Activated T-cell treated with anti-CD3 and anti-CD28 coated beads for 1 hour (primary cell): ENCODE data around the gene CT47A7.
"Not testable (repeated sequence)": the region's sequence is repeated elsewhere in the genome, so short reads cannot be mapped to it uniquely, and the experiment has no call there.

Experiments used
- DNase-seq: peaks from one replicate; pipeline ENCODE4 v3.0.0-alpha.2; 2020; ENCODE audit warnings: low read depth

The CT47A7 gene

GRCh38 chrX:120956500-120956899, at the start of gene CT47A7:
Gene CT47A7, minus strand, starts transcription at chrX:120956600. Its CDS starts 255 bp downstream, at chrX:120956345.
- not testable (repeated sequence) for DNase-seq

GRCh38 chrX:121000589-121000988, 44.2 kb upstream of the CT47A7 start:
- no peak for DNase-seq

GRCh38 chrX:120999413-120999812, 43.0 kb upstream of the CT47A7 start:
- no peak for DNase-seq

GRCh38 chrX:120985660-120986059, 29.3 kb upstream of the CT47A7 start, which contains the start of gene CT47A1:
Gene CT47A1, minus strand, starts transcription at chrX:120985760. Its CDS starts 231 bp downstream, at chrX:120985529.
- not testable (repeated sequence) for DNase-seq
